Astrocyte of the spinal cord (primary cell): ENCODE results near the gene PREX1.

Experiments
- DNase-seq: peaks from one replicate; pipeline ENCODE4 v3.0.0; 2011; ENCODE audit warnings: low read depth, low spot score
- H3K4me3 ChIP-seq: 2 replicates; pipeline ENCODE4 v1.5.1; 2011; ENCODE audit warnings: low read depth, mild to moderate bottlenecking, low read length, moderate library complexity
- in situ Hi-C: cut with HindIII; loops from 2 replicates; pipeline ENCODE4 v1.10.0; 2017; ENCODE audit warnings: low sequenced_read_pairs
- TF ChIP-seq, protein P1 (sequence below): IDR thresholded peaks from 2 replicates; pipeline ENCODE4 v1.5.1; 2012; ENCODE audit warnings: low read depth, mild to moderate bottlenecking, low read length, inconsistent platforms

The PREX1 gene

DNA sequence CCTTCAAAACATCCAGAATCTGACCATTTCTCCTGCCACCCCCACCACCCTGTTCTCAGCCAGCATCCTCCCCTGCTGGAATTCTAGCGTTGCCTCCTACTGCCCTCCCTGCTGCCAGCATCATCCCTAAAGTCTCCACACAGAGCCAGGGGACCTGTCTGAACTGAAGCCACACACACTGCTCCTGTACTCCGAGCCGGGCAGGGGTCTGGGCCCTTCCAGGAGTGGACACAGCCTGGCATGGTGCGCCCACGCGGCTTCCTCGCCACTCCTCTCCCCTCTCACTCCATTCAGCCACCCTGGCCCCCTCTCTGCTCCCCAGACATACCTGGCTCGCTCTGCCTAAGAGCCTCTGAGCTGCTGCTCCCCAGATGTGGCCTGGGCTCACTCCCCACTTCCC lies 155.5 kb downstream of the PREX1 start:
- in situ Hi-C loops = no loop called here
- TF ChIP-seq, protein P1, sequence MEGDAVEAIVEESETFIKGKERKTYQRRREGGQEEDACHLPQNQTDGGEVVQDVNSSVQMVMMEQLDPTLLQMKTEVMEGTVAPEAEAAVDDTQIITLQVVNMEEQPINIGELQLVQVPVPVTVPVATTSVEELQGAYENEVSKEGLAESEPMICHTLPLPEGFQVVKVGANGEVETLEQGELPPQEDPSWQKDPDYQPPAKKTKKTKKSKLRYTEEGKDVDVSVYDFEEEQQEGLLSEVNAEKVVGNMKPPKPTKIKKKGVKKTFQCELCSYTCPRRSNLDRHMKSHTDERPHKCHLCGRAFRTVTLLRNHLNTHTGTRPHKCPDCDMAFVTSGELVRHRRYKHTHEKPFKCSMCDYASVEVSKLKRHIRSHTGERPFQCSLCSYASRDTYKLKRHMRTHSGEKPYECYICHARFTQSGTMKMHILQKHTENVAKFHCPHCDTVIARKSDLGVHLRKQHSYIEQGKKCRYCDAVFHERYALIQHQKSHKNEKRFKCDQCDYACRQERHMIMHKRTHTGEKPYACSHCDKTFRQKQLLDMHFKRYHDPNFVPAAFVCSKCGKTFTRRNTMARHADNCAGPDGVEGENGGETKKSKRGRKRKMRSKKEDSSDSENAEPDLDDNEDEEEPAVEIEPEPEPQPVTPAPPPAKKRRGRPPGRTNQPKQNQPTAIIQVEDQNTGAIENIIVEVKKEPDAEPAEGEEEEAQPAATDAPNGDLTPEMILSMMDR = no peak
- no peak for DNase-seq
- no peak overlapping the region for H3K4me3 ChIP-seq

DNA sequence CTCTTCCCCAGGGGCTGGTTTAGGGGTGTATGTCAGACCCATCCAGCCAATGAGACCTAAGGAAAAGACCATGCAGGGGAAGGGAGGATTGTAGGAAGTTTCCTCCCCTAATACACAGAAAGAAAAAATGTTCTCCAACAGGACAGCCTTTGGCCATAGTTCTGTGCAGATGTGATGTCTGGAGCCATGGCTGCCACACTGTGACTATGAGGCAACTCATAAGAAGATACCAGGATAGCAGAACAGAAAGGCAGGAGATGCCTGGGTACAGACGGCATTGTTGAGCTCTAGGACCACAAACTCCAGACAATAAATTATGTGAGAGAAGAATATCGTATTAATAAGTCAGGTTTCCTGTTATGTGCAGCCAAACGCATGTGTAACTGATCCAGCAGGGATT lies 156.7 kb downstream of the PREX1 start:
- no peak for DNase-seq
- in situ Hi-C loops = no loop called here
- TF ChIP-seq, protein P1 = no peak
- H3K4me3 ChIP-seq = no peak overlapping the region

DNA sequence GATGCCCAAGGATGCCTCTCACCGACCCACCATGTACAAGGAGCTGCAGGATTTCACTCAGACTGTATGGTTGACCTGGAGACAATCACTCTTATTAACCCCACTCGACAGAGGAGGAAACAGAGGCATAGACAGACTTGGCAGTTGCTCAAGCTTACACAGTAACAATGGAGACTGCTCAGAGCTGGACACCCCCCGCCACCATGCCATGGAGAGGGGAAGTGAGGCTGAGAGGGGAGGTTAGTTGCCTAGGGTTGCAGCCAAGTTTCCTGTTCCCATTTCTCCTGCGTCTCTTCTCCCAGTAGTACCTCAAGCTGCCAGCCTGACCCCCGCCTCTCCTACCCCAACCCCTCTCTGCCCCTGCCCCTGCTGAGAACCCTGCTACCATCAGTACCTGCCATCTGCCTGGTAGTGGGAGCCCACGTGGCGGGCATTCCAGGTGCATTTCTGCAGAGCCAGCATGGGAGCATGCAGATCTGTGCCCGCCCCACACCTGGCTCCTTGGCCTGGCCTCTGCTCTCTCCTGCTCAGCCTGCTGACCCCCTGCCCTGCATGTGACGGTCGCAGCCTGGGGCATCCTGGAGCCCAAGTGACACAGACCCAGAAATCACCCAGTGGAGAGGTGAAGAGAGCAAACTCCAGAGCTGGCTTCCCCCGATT lies 157.7 kb downstream of the PREX1 start:
- DNase-seq = no peak
- H3K4me3 ChIP-seq = no peak overlapping the region
- in situ Hi-C loops = no loop called here
- TF ChIP-seq, protein P1 = no peak

DNA sequence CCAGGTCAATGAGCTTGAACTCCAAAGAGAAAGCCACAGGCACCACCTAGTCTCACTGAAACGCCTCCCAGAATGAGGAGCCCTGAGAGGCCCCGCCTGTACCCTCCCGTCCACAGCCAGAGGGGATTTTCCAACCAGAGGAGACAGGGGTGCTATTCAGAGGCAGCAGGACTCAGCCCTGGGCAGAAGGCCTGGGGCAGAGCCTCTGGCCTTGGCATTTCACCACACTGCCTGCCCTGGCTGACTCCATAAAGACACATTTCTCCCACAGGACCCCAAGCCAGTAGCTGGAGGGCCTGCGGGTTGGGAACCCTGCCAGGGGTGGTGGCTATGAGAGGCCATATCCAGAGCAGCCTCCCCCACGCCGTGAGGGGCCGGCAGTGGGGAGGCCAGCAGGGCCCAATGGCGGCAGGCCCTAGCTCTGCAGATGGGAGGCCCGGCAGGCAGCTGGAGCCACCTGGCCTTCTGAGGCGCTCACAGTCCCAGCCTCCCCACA lies 159.3 kb downstream of the PREX1 start:
- H3K4me3 ChIP-seq = no peak overlapping the region
- DNase-seq = peak; percentile 23
- in situ Hi-C loops = no loop called here
- TF ChIP-seq, protein P1 = no peak

DNA sequence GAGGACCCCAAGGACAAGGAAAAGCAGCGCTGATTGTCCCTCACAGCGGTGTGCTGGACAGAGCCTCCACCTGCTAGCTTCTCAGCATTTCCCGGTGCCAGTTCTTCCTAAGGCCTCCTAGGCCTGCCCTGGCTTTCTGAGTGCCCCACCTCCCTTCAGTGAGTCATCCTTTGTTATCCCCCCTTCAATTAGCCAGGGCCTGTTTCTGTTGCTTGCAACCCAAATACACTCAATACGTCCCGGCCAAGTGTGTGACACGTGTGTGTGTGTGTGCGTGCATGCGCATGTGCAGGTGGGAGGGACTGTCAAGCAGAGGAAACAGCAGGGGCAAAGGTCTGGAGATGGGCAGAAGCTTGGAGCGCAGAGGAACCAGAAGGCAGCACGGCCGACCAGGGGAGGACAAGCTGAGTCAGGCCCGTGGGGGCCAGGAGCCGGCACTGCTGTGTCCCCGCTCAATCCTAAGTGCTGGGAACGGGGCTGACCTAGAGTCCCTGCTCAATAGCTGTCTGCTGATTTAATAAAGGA lies 159.8 kb downstream of the PREX1 start:
- in situ Hi-C loops = no loop called here

DNA sequence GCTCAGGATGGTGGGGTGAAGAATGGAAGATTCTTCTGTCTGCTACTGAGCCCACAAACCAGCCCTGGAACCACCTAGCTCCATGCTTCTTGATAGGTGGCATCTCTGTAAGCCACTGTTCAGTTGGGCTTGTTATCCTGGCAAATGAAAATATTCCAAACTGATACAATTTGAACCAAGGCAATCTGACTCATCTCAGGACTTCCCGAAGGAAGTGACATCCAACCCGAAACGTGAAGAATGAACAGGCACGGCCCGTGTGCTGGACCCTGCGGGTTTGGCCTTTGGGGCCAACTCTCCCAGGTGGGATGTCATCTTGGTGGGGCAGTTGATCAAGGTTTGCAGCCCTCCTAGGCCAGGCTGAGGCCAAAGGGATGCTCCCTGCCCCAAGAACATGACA lies 160.3 kb downstream of the PREX1 start:
- H3K4me3 ChIP-seq = no peak overlapping the region
- no peak for DNase-seq
- in situ Hi-C loops = no loop called here
- TF ChIP-seq, protein P1 = no peak

More for the DNA sequence above, 159.8 kb downstream of the PREX1 start:
- DNase-seq = no peak
- H3K4me3 ChIP-seq = no peak overlapping the region
- TF ChIP-seq, protein P1 = no peak
